SK-N-MC (cell line): ENCODE data around the gene OBSCN.

Experiments
- EZH2 ChIP-seq: fragments of 200-600 bp; sonication (generic); IDR thresholded peaks from one replicate; pipeline ENCODE4 v1.6.1; 2017; ENCODE audit warnings: antibody characterized with exemption
- POLR2AphosphoS5 ChIP-seq: IDR thresholded peaks from 2 replicates; pipeline ENCODE4 v1.6.1; 2012; ENCODE audit warnings: mild to moderate bottlenecking, low read depth, low read length, borderline replicate concordance

GRCh38 chr1:228268881-228269265 is 61.0 kb downstream of the OBSCN start:
- TF ChIP-seq POLR2AphosphoS5, result no peak
- TF ChIP-seq EZH2, result no peak
